Thoracic aorta (tissue), 2 donors: ENCODE measurements around the gene OBSCN. TPM values are rescaled to one million over a fixed set of nuclear protein-coding genes. Genes with fewer than 3 reads are reported as not detected.

Experiments used
- ATAC-seq: fragments of 150-250 bp; one replicate; pipeline ENCODE4 v1.8.0; 2017; ENCODE audit warnings: low read depth; ENCODE audit not compliant: insufficient number of reproducible peaks, low FRiP score
- DNase-seq: peaks from one replicate; pipeline ENCODE4 v3.0.0-alpha.2; 2020; ENCODE audit warnings: low spot score
- H3K27ac ChIP-seq, 2 donors: fragments of 200-600 bp; sonication (generic); 1 replicate in 1 of 2; 2 replicates in 1 of 2; pipeline ENCODE4 v1.5.1; 2016; ENCODE audit warnings: mild to moderate bottlenecking in 2 of 2, moderate library complexity in 2 of 2
- H3K27me3 ChIP-seq: fragments of 200-600 bp; sonication (generic); replicated peaks from 2 replicates; pipeline ENCODE4 v1.6.0; 2016; ENCODE audit warnings: mild to moderate bottlenecking; ENCODE audit not compliant: insufficient read depth
- H3K36me3 ChIP-seq: fragments of 200-600 bp; sonication (generic); one replicate; pipeline ENCODE4 v1.5.1; 2016
- H3K4me1 ChIP-seq, 2 donors: fragments of 200-600 bp; sonication (generic); 1 replicate in 1 of 2; 2 replicates in 1 of 2; pipeline versions ENCODE4 v1.5.1 to v1.6.0; 2016; ENCODE audit warnings: low read depth in 2 of 2, mild to moderate bottlenecking in 1 of 2; ENCODE audit not compliant: control insufficient read depth in 1 of 2
- H3K4me3 ChIP-seq: fragments of 200-600 bp; sonication (generic); 2 replicates; pipeline ENCODE4 v1.5.1; 2016; ENCODE audit warnings: mild to moderate bottlenecking
- H3K9me3 ChIP-seq: fragments of 200-600 bp; sonication (generic); 2 replicates; pipeline ENCODE4 v1.5.1; 2016
- CTCF ChIP-seq: fragments of 200-600 bp; sonication (generic); IDR thresholded peaks from one replicate; pipeline ENCODE4 v1.5.1; 2019; ENCODE audit warnings: antibody characterized with exemption
- total RNA-seq, 2 donors: library from RNA; depleted of rRNA; stranded (reverse); fragments of >200 nt; gene quantifications; one replicate each; pipeline versions ENCODE4 v1.1.0 to v1.2.3, GENCODE V29; 2016

OBSCN gene
- total RNA-seq, 2 donors from 2014 or later = 22.3 to 40.2 TPM

- Histone ChIP-seq H3K27me3 (no peaks in the 10 kb centered on the region), H3K36me3 (no peaks in the 10 kb centered on the region), H3K9me3 (no peaks in the 10 kb centered on the region), H3K27ac (no peak overlapping the region), H3K4me1 (no peaks in the 10 kb centered on the region), H3K4me3 (no peak overlapping the region)
- DNase-seq = no peak
- TF ChIP-seq CTCF = no peak
- no peak for ATAC-seq
Measured at GRCh38 chr1:228360533-228361313, 152.9 kb downstream of the OBSCN start.

GRCh38 chr1:228361314-228362140 is 153.7 kb downstream of the OBSCN start:
- Histone ChIP-seq H3K27ac (no peak overlapping the region), H3K4me3 (no peak overlapping the region), H3K4me1 (no peaks in the 10 kb centered on the region), H3K36me3 (no peaks in the 10 kb centered on the region), H3K9me3 (no peaks in the 10 kb centered on the region), H3K27me3 (no peaks in the 10 kb centered on the region)
- TF ChIP-seq CTCF = no peak
- ATAC-seq = no peak
- no peak for DNase-seq

- H3K4me1 ChIP-seq = no peaks in the 10 kb centered on the region
- no peaks in the 10 kb centered on the region for H3K9me3 ChIP-seq
- ATAC-seq (no peak), DNase-seq (no peak)
- TF ChIP-seq CTCF = no peak
- no peaks in the 10 kb centered on the region for H3K36me3 ChIP-seq
- no peaks in the 10 kb centered on the region for H3K27me3 ChIP-seq
- H3K27ac ChIP-seq = no peak overlapping the region
- H3K4me3 ChIP-seq = no peak overlapping the region
Measured at GRCh38 chr1:228362141-228362883, 154.5 kb downstream of the OBSCN start.

- no peaks in the 10 kb centered on the region for H3K4me1 ChIP-seq
- no peaks in the 10 kb centered on the region for H3K36me3 ChIP-seq
- H3K27ac ChIP-seq = no peak overlapping the region
- no peak overlapping the region for H3K4me3 ChIP-seq
- TF ChIP-seq CTCF = no peak
- DNase-seq = no peak
- ATAC-seq = no peak
- H3K9me3 ChIP-seq = no peaks in the 10 kb centered on the region
- H3K27me3 ChIP-seq = no peaks in the 10 kb centered on the region
Measured at GRCh38 chr1:228362884-228363450, 155.1 kb downstream of the OBSCN start.

GRCh38 chr1:228363686-228364067 is 155.8 kb downstream of the OBSCN start:
- Histone ChIP-seq H3K9me3 (no peaks in the 10 kb centered on the region), H3K27me3 (no peaks in the 10 kb centered on the region), H3K4me1 (no peaks in the 10 kb centered on the region), H3K4me3 (no peak overlapping the region), H3K27ac (no peak overlapping the region), H3K36me3 (no peaks in the 10 kb centered on the region)
- DNase-seq (no peak), ATAC-seq (no peak)
- no peak for TF ChIP-seq CTCF
